HepG2 (cell line): ENCODE measurements around the gene SERAC1. TPM values are rescaled to one million over a fixed set of nuclear protein-coding genes. Genes with fewer than 3 reads are reported as not detected.

Source experiments
- ATAC-seq: fragments of 200-7000 bp; cut with Tn5 transposase; 3 replicates; pipeline ENCODE4 v1.9.1; 2020; ENCODE audit warnings: mild to moderate bottlenecking, moderate library complexity
- BruUV-seq: library from RNA; stranded (reverse); fragments of 400-500 nt; replicated peaks from 2 replicates; lab custom pipeline; 2021; lab: Mats Ljungman, UMichigan
- CTCF ChIA-PET: fragments of 300-600 bp; formaldehyde crosslinking; extraction: SDS; loops from one replicate; lab custom pipeline; 2021; ENCODE audit warnings: low total read pairs, inconsistent platforms, low intra/inter-chr PET ratio; lab: Yijun Ruan, JAX
- POLR2A ChIA-PET: fragments of 350-600 bp; sonication (Branson Sonifier 250); formaldehyde crosslinking; loops from one replicate; lab custom pipeline; 2020; ENCODE audit warnings: antibody characterized with exemption, inconsistent platforms; lab: Yijun Ruan, JAX
- DNase-seq: peaks from one replicate; pipeline ENCODE4 v3.0.0-alpha.2; 2015; ENCODE audit warnings: low spot score
- FAIRE-seq: peaks from 3 replicates; lab custom pipeline; 2011; peaks lifted over from hg19 to GRCh38; lab: Jason Lieb, UNC
- H2AFZ ChIP-seq: one replicate; pipeline ENCODE4 v1.6.1; 2011; ENCODE audit warnings: low read length, inconsistent platforms
- H3K27ac ChIP-seq: fragments of 300-600 bp; 3 replicates; pipeline ENCODE4 v1.8.0; 2011; ENCODE audit warnings: mixed run types, mild to moderate bottlenecking, mixed read lengths, low read length, inconsistent platforms; ENCODE audit not compliant: insufficient read depth; ENCODE audit errors: extremely low read length
- H3K27me3 ChIP-seq, 2 experiments: fragments of 200-600 bp in 1 of 2; 2 replicates in 1 of 2; 3 replicates in 1 of 2; pipeline versions ENCODE4 v1.6.0 to v1.8.0; 2011; ENCODE audit warnings: low read length in 2 of 2, mild to moderate bottlenecking in 2 of 2, moderate library complexity in 2 of 2, inconsistent platforms in 1 of 2; ENCODE audit not compliant: insufficient read depth in 2 of 2, control insufficient read depth in 1 of 2
- H3K36me3 ChIP-seq, 2 experiments: fragments of 200-600 bp in 1 of 2; replicated peaks in 1 of 2; 2 replicates in 1 of 2; 3 replicates in 1 of 2; pipeline versions ENCODE4 v1.5.1 to v1.8.0; 2011; ENCODE audit warnings: low read length in 2 of 2, inconsistent platforms in 1 of 2; ENCODE audit not compliant: insufficient read depth in 2 of 2, control insufficient read depth in 1 of 2
- H3K4me1 ChIP-seq: 2 replicates; pipeline ENCODE4 v1.5.1; 2012; ENCODE audit warnings: low read length, inconsistent platforms; ENCODE audit not compliant: insufficient read depth
- H3K4me2 ChIP-seq: 2 replicates; pipeline ENCODE4 v1.6.0; 2011; ENCODE audit warnings: low read depth, low read length, inconsistent platforms
- H3K4me3 ChIP-seq, 3 experiments: fragments of 200-600 bp in 1 of 3; sonication (generic), shearing (Covaris generic) in 1 of 3; replicated peaks in 1 of 3; 2 replicates each; pipeline ENCODE4 v1.5.1; 2011 to 2016; ENCODE audit warnings: low read length in 3 of 3, inconsistent platforms in 2 of 3, low read depth in 2 of 3, mild to moderate bottlenecking in 2 of 3, control low read depth in 1 of 3, mixed read lengths in 1 of 3; ENCODE audit not compliant: insufficient read depth in 1 of 3
- H3K79me2 ChIP-seq: one replicate; pipeline ENCODE4 v1.6.1; 2011; ENCODE audit warnings: low read length, inconsistent platforms; ENCODE audit not compliant: insufficient read depth
- H3K9ac ChIP-seq: 2 replicates; pipeline ENCODE4 v1.6.0; 2011; ENCODE audit warnings: mild to moderate bottlenecking, low read depth, low read length, inconsistent platforms; ENCODE audit not compliant: insufficient read depth
- H3K9me3 ChIP-seq: 2 replicates; pipeline ENCODE4 v1.5.1; 2012; ENCODE audit warnings: mild to moderate bottlenecking, low read length
- H4K20me1 ChIP-seq: 2 replicates; pipeline ENCODE4 v1.6.0; 2011; ENCODE audit warnings: inconsistent platforms, mild to moderate bottlenecking, low read length, moderate library complexity; ENCODE audit not compliant: insufficient read depth
- AGO2 ChIP-seq: fragments of 200-400 bp; formaldehyde crosslinking; optimal IDR thresholded peaks from 2 replicates; pipeline ENCODE3; 2017; ENCODE audit warnings: mild to moderate bottlenecking, low read depth, low read length, moderate library complexity
- FOXK1 ChIP-seq: sonication (generic); formaldehyde crosslinking; IDR thresholded peaks from 2 replicates; pipeline ENCODE4 v1.4.0; 2020; ENCODE audit warnings: low read depth, missing genetic modification reagents, borderline replicate concordance
- GFI1 ChIP-seq: sonication (generic); formaldehyde crosslinking; IDR thresholded peaks from 2 replicates; pipeline ENCODE4 v1.5.0; 2020; ENCODE audit warnings: missing genetic modification reagents, mild to moderate bottlenecking, borderline replicate concordance
- HNRNPK ChIP-seq: fragments of 200-400 bp; formaldehyde crosslinking; IDR thresholded peaks from 2 replicates; pipeline ENCODE4 v1.6.1; 2018; ENCODE audit warnings: low read length, low read depth, moderate library complexity, mild to moderate bottlenecking; ENCODE audit not compliant: poor library complexity, severe bottlenecking
- PAX8 ChIP-seq: sonication (generic); formaldehyde crosslinking; IDR thresholded peaks from 2 replicates; pipeline ENCODE4 v1.8.0; 2022; ENCODE audit warnings: mild to moderate bottlenecking, missing genetic modification reagents, borderline replicate concordance
- PCBP2 ChIP-seq: fragments of 200-400 bp; formaldehyde crosslinking; optimal IDR thresholded peaks from 2 replicates; pipeline ENCODE3; 2018; ENCODE audit warnings: low read length, low read depth; ENCODE audit not compliant: poor library complexity, severe bottlenecking
- POLR2G ChIP-seq: fragments of 200-400 bp; formaldehyde crosslinking; IDR thresholded peaks from 2 replicates; pipeline ENCODE4 v1.6.1; 2018; ENCODE audit warnings: mild to moderate bottlenecking, low read depth, low read length, moderate library complexity
- TEAD2 ChIP-seq: sonication (generic); formaldehyde crosslinking; IDR thresholded peaks from 2 replicates; pipeline ENCODE4 v1.9.0; 2021; ENCODE audit warnings: missing genetic modification reagents
- ZBTB38 ChIP-seq: sonication (generic); formaldehyde crosslinking; IDR thresholded peaks from 2 replicates; pipeline ENCODE4 v1.5.1; 2020; ENCODE audit warnings: mild to moderate bottlenecking, missing genetic modification reagents
- ZNF607 ChIP-seq: sonication (generic); formaldehyde crosslinking; IDR thresholded peaks from 2 replicates; pipeline ENCODE4 v1.5.1; 2020; ENCODE audit warnings: missing genetic modification reagents, mild to moderate bottlenecking, borderline replicate concordance
- ZSCAN9 ChIP-seq: IDR thresholded peaks from 2 replicates; pipeline ENCODE4 v1.6.1; 2016; ENCODE audit warnings: borderline replicate concordance
- WGBS: methylation state at CpG from one replicate; pipeline ENCODE4 v1.1.6; 2017; ENCODE audit warnings: low lambda C conversion rate; 5-methylcytosine and 5-hydroxymethylcytosine counted together
- in situ Hi-C: cut with HindIII; loops from 2 replicates; pipeline ENCODE4 v1.10.0; 2017; ENCODE audit warnings: low pct_unique_long_range_greater_than_20kb; ENCODE audit not compliant: extremely low pct_ligation_motif_present
- intact Hi-C: fragments of 100-400 bp; cut with micrococcal nuclease; formaldehyde crosslinking; loops from one replicate; pipeline ENCODE4 v1.10.0; 2022; ENCODE audit not compliant: unreplicated experiment
- polyA plus RNA-seq, 8 experiments: library from polyadenylated mRNA; depleted of rRNA in 3 of 8; stranded (reverse) in 7 of 8; unstranded in 1 of 8; fragments of >200 nt; fragmentation: Illumina TruSeq in 4 of 8; extraction: Trizol in 4 of 8; gene quantifications; 2 replicates each; pipeline versions ENCODE4 v1.2.1 to v1.2.3, GENCODE V29; 2011 to 2016; ENCODE audit warnings: low read depth in 4 of 8, missing spikeins in 1 of 8, mixed read lengths in 1 of 8; ENCODE audit not compliant: insufficient read depth in 1 of 8
- total RNA-seq, 5 experiments: library from RNA; depleted of rRNA; stranded (reverse); fragments of >200 nt; fragmentation: Illumina TruSeq; extraction: Trizol; gene quantifications; 2 replicates each; pipeline ENCODE4 v1.2.3, GENCODE V29; 2016; ENCODE audit warnings: low read depth in 1 of 5
- TF ChIP-seq, protein P1 (sequence below): sonication (generic); formaldehyde crosslinking; IDR thresholded peaks from 2 replicates; pipeline ENCODE4 v1.5.0; 2020; ENCODE audit warnings: missing genetic modification reagents
- TF ChIP-seq, protein P2 (sequence below): IDR thresholded peaks from 2 replicates; pipeline ENCODE4 v1.6.1; 2016; ENCODE audit warnings: missing compliant biosample characterization, missing genetic modification reagents, borderline replicate concordance
- TF ChIP-seq, protein P3 (sequence below): sonication (generic); formaldehyde crosslinking; IDR thresholded peaks from 2 replicates; pipeline ENCODE4 v1.4.0; 2020; ENCODE audit warnings: mild to moderate bottlenecking, missing genetic modification reagents

Gene SERAC1
- total and polyA plus RNA-seq, 2 of the 13 experiments (the other 11 are each of a cell fraction or from before 2014, with no cell fraction given): 4.5 to 8.1 TPM

DNA sequence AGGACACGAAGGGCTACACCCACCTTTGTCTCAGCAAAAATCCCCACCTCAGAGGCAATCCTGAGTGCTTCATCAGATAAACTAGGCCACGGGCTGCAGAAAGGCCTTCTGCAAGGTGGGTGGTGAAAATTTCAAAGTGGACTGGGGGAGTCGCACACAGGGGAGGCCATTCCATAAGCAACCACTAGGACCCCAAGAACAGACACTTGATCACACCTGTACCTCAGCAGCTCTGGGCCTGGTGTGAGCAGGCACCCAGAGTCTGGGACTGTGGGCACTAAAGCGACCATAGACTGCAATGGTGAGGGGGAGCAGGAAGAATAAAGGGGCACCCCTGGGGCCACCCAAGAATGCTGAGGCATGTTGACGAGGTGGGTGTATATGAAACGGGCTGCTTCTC is 52.6 kb downstream of the SERAC1 start (continued):
- TF ChIP-seq, protein P1, sequence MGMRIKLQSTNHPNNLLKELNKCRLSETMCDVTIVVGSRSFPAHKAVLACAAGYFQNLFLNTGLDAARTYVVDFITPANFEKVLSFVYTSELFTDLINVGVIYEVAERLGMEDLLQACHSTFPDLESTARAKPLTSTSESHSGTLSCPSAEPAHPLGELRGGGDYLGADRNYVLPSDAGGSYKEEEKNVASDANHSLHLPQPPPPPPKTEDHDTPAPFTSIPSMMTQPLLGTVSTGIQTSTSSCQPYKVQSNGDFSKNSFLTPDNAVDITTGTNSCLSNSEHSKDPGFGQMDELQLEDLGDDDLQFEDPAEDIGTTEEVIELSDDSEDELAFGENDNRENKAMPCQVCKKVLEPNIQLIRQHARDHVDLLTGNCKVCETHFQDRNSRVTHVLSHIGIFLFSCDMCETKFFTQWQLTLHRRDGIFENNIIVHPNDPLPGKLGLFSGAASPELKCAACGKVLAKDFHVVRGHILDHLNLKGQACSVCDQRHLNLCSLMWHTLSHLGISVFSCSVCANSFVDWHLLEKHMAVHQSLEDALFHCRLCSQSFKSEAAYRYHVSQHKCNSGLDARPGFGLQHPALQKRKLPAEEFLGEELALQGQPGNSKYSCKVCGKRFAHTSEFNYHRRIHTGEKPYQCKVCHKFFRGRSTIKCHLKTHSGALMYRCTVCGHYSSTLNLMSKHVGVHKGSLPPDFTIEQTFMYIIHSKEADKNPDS (CRISPR knock-in tag): no peak
- no peak for TF ChIP-seq ZBTB38 (CRISPR knock-in tag)

DNA sequence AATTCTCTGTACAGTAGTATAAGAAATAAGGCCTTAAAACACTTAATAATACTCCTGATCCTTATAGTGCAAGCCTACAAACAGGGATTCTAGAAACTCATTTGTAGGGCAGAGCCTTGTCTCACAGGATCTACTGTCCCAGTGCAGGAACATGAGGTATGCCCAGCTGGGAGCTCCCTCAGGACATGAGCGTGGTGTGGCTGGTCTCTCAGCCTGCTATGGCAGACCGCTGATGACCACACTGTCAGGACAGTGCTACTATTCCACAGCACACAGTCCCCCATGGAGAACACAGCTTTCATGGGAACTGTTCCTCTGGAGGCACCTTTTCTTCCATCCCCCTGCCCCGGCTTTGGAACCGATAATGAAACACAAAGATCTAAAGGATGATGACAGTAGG is 53.0 kb downstream of the SERAC1 start:
- peaks cover 0 to 7% of the 10 kb centered on the region in 2 experiments; a peak in 4 of 5 replicates for H3K36me3 ChIP-seq
- FAIRE-seq (no peak), ATAC-seq (peak; percentile 58), DNase-seq (no peak)
- no peak overlapping the region for H3K27ac ChIP-seq
- WGBS: 95% methylated on average over 4 of the region's 4 CpGs
- no peaks in the 10 kb centered on the region for H3K9me3 ChIP-seq
- H3K4me3 ChIP-seq: no peak overlapping the region
- no TSS peak for BruUV-seq
- H3K27me3 ChIP-seq: no peaks in the 10 kb centered on the region
- POLR2A ChIA-PET: no interaction called here
- no peaks in the 10 kb centered on the region for H4K20me1 ChIP-seq
- no peak overlapping the region for H3K4me2 ChIP-seq
- no peak overlapping the region for H2AFZ ChIP-seq
- H3K4me1 ChIP-seq: no peaks in the 10 kb centered on the region
- intact Hi-C loops (no loop called here), in situ Hi-C loops (no loop called here)
- no peak overlapping the region for H3K9ac ChIP-seq
- CTCF ChIA-PET: no interaction called here
- H3K79me2 ChIP-seq: no peaks in the 10 kb centered on the region
- TF ChIP-seq ZSCAN9 (CRISPR knock-in tag) (no peak), POLR2G (0 out of 2 replicates have a peak, but pooled peaks have one; percentile 9)

DNA sequence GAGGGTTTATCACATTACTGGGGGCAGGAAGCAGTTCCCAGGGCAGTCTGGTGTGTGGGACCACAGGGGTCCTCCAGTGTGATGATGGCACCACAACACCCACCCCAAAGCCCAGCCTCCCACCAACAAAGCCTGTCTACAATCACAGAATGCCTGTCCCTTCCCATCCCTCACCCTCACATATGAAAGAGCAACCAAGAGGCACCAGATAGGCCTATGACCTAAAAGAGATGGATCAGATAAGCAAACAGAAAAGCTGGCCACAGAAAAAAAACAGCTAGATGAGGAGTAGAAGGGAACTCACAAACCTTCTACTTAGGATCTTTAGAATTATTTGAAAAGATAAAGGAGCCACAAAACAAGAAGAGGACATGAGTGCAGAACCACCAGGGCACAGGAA is 54.3 kb downstream of the SERAC1 start:
- CTCF ChIA-PET: no interaction called here
- DNase-seq (no peak), FAIRE-seq (no peak), ATAC-seq (no peak)
- H3K27me3 ChIP-seq: no peaks in the 10 kb centered on the region
- H3K4me3 ChIP-seq: no peak overlapping the region
- POLR2A ChIA-PET: no interaction called here
- H3K4me1 ChIP-seq: no peaks in the 10 kb centered on the region
- no TSS peak for BruUV-seq
- intact Hi-C loops: no loop called here
- H4K20me1 ChIP-seq: no peaks in the 10 kb centered on the region
- no peak overlapping the region for H3K9ac ChIP-seq
- no peak overlapping the region for H3K27ac ChIP-seq
- H3K9me3 ChIP-seq: no peaks in the 10 kb centered on the region
- H3K79me2 ChIP-seq: no peaks in the 10 kb centered on the region
- no peak overlapping the region for H2AFZ ChIP-seq
- peaks cover 0 to 6% of the 10 kb centered on the region in 2 experiments; a peak in 3 of 5 replicates for H3K36me3 ChIP-seq
- in situ Hi-C loops: no loop called here
- H3K4me2 ChIP-seq: no peak overlapping the region
- TF ChIP-seq, protein P2, sequence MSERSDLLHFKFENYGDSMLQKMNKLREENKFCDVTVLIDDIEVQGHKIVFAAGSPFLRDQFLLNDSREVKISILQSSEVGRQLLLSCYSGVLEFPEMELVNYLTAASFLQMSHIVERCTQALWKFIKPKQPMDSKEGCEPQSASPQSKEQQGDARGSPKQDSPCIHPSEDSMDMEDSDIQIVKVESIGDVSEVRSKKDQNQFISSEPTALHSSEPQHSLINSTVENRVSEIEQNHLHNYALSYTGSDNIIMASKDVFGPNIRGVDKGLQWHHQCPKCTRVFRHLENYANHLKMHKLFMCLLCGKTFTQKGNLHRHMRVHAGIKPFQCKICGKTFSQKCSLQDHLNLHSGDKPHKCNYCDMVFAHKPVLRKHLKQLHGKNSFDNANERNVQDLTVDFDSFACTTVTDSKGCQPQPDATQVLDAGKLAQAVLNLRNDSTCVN: no peak
- TF ChIP-seq AGO2 (peak; percentile 2), FOXK1 (CRISPR knock-in tag) (no peak), ZNF607 (CRISPR knock-in tag) (no peak), PCBP2 (no peak), POLR2G (peak; percentile 47; the same call in 1 of the 2 replicates), PAX8 (no peak), GFI1 (CRISPR knock-in tag) (no peak), HNRNPK (no peak), TEAD2 (no peak)
- TF ChIP-seq, protein P3, sequence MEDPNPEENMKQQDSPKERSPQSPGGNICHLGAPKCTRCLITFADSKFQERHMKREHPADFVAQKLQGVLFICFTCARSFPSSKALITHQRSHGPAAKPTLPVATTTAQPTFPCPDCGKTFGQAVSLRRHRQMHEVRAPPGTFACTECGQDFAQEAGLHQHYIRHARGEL (CRISPR knock-in tag): no peak
